Esophagus squamous epithelium (tissue), 4 donors: ENCODE results near the gene PTPRN2.

Experiments
- POLR2A ChIP-seq, 4 donors: fragments of 450-650 bp; IDR thresholded peaks; one replicate each; pipeline ENCODE4 v1.6.1; 2017; ENCODE audit warnings: antibody characterized with exemption in 4 of 4, mild to moderate bottlenecking in 4 of 4, moderate library complexity in 3 of 4
- TF ChIP-seq, protein P1 (sequence below), 6 experiments: fragments of 450-650 bp in 4 of 6; fragments of 200-600 bp in 2 of 6; sonication (generic) in 2 of 6; IDR thresholded peaks; one replicate each; pipeline ENCODE4 v1.5.1; 2016 to 2019; ENCODE audit warnings: antibody characterized with exemption in 6 of 6, mild to moderate bottlenecking in 4 of 6, moderate library complexity in 4 of 6

DNA sequence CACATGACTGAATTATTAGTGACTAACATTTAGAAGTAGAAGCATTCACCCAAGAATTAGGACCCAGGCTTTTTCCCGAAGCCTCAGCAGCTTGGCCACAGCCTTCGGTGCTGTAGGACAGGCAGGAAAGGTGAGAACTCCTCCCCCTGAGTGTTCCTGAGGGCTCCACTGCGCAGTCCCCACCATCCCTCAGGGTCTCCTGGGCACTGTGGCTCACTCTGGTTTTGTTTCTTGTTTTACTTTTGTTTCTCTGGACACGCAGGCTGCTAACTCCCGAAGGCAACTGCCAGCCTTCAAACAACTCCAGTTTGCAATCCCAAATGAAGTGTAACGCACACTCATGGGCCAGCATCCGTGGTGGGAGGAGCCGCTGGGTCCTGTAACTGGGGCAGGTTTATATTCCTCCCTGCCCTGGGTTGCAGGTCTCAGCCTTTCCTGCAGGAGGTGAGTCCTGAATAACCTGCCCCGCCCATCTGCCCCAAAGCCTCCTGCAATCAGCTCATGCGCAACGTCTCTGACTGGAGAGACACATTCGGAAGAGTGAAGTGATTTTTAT is 492.9 kb downstream of the PTPRN2 start:
- TF ChIP-seq, protein P1, sequence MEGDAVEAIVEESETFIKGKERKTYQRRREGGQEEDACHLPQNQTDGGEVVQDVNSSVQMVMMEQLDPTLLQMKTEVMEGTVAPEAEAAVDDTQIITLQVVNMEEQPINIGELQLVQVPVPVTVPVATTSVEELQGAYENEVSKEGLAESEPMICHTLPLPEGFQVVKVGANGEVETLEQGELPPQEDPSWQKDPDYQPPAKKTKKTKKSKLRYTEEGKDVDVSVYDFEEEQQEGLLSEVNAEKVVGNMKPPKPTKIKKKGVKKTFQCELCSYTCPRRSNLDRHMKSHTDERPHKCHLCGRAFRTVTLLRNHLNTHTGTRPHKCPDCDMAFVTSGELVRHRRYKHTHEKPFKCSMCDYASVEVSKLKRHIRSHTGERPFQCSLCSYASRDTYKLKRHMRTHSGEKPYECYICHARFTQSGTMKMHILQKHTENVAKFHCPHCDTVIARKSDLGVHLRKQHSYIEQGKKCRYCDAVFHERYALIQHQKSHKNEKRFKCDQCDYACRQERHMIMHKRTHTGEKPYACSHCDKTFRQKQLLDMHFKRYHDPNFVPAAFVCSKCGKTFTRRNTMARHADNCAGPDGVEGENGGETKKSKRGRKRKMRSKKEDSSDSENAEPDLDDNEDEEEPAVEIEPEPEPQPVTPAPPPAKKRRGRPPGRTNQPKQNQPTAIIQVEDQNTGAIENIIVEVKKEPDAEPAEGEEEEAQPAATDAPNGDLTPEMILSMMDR (IDR thresholded peaks at IDR 0.05): no peak
- TF ChIP-seq POLR2A (IDR thresholded peaks at IDR 0.05): no peak
